ENCODE data around the gene C3orf70.

DNA sequence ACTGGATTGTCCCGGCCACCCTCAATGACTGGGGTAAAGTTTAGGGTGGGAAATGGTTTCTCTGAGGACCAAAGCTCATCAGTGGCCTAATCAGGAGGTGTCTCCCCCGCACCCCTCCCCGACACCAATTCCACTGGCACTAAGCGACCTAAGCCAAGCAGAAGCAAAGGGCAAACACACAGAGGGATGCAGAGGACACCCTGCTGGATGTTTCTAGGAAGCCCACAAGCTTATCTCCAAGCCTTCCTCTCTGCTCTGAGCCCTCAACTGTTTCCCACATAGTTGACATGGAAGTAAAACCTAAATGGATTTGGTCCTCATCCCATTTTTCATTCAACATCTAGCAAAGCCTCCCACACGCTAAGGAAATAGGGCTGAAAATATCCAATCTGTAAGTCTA is 68.5 kb downstream of the C3orf70 start:
- no peak for TF ChIP-seq CTCF (IDR thresholded peaks at IDR 0.05)
- TF ChIP-seq ZFX (IDR thresholded peaks at IDR 0.05; ENCODE audit: borderline replicate concordance): no peak

All from 22Rv1 (cell line).